Endothelial cell of umbilical vein (primary cell): ENCODE data around the gene AP4S1.

Source experiments
- EZH2 ChIP-seq: IDR thresholded peaks from 2 replicates; pipeline ENCODE4 v1.6.1; 2012; ENCODE audit warnings: borderline replicate concordance, low read depth, mild to moderate bottlenecking, moderate library complexity, low read length, inconsistent platforms; ENCODE audit not compliant: severe bottlenecking
- GATA2 ChIP-seq: IDR thresholded peaks from 2 replicates; pipeline ENCODE4 v1.7.0; 2011; ENCODE audit warnings: low read depth, mild to moderate bottlenecking, moderate library complexity, mixed read lengths, low read length; ENCODE audit not compliant: insufficient read length, insufficient read depth
- POLR2A ChIP-seq: IDR thresholded peaks from 2 replicates; pipeline ENCODE4 v1.6.1; 2012; ENCODE audit warnings: low read depth, mild to moderate bottlenecking, control low read depth, low read length
- POLR2AphosphoS5 ChIP-seq: IDR thresholded peaks from 2 replicates; pipeline ENCODE4 v1.6.1; 2012; ENCODE audit warnings: low read depth, mild to moderate bottlenecking, control low read depth, low read length, moderate library complexity; ENCODE audit not compliant: insufficient read depth
- TF ChIP-seq, protein P1 (sequence below), 2 donors: IDR thresholded peaks; 1 replicate in 1 of 2; 2 replicates in 1 of 2; pipeline ENCODE4 v1.5.1; 2011; ENCODE audit warnings: low read length in 2 of 2, mild to moderate bottlenecking in 2 of 2, moderate library complexity in 2 of 2, control low read depth in 1 of 2, inconsistent platforms in 1 of 2, low read depth in 1 of 2; ENCODE audit not compliant: insufficient read depth in 1 of 2; ENCODE audit errors: extremely low read depth in 1 of 2
- TF ChIP-seq, protein P2 (sequence below): IDR thresholded peaks from 2 replicates; pipeline ENCODE4 v1.6.1; 2011; ENCODE audit not compliant: insufficient read depth, insufficient read length

DNA sequence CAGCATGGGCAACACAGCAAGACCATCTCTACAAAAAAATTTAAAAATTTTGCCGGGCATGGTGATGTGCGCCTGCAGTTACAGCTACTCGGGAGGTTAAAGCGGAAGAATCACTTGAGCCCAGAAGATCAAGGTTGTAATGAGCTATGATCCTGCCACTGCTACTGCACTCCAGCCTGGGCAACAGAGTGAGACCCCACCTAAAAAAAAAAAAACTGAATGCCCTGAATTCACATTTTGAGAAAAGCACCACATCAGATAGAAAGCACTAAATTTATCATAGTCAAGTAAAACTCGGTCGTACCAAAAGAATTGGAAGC, 24.1 kb upstream of the AP4S1 start:
- TF ChIP-seq, protein P1, sequence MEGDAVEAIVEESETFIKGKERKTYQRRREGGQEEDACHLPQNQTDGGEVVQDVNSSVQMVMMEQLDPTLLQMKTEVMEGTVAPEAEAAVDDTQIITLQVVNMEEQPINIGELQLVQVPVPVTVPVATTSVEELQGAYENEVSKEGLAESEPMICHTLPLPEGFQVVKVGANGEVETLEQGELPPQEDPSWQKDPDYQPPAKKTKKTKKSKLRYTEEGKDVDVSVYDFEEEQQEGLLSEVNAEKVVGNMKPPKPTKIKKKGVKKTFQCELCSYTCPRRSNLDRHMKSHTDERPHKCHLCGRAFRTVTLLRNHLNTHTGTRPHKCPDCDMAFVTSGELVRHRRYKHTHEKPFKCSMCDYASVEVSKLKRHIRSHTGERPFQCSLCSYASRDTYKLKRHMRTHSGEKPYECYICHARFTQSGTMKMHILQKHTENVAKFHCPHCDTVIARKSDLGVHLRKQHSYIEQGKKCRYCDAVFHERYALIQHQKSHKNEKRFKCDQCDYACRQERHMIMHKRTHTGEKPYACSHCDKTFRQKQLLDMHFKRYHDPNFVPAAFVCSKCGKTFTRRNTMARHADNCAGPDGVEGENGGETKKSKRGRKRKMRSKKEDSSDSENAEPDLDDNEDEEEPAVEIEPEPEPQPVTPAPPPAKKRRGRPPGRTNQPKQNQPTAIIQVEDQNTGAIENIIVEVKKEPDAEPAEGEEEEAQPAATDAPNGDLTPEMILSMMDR (IDR thresholded peaks at IDR 0.05; ENCODE audit: extremely low read depth in 1 of 2, insufficient read depth in 1 of 2, low read depth in 1 of 2, low read length in 2 of 2) = no peak
- TF ChIP-seq, protein P2, sequence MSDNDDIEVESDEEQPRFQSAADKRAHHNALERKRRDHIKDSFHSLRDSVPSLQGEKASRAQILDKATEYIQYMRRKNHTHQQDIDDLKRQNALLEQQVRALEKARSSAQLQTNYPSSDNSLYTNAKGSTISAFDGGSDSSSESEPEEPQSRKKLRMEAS = no peak
- TF ChIP-seq GATA2 = no peak
- TF ChIP-seq EZH2 = no peak
- no peak for TF ChIP-seq POLR2A
- no peak for TF ChIP-seq POLR2AphosphoS5
